Lung (tissue), 12 donors: Measurements from ENCODE around the gene GADD45G. TPM values are rescaled to one million over a fixed set of nuclear protein-coding genes. Genes with fewer than 3 reads are reported as not detected.
A peak's percentile ranks its signal among the peaks of the same experiment; 100 is the strongest.

Experiments
- ATAC-seq: fragments of 200-7000 bp; cut with Tn5 transposase; one replicate; pipeline ENCODE4 v1.9.1; 2020; ENCODE audit warnings: moderate number of reproducible peaks; ENCODE audit not compliant: insufficient read depth, low FRiP score
- DNase-seq, 3 donors: peaks; one replicate each; pipeline ENCODE4 v3.0.0-alpha.2; 2013 to 2017
- H3K27ac ChIP-seq, 2 donors: one replicate each; pipeline ENCODE4 v1.5.1; 2013; ENCODE audit warnings: mild to moderate bottlenecking in 2 of 2, moderate library complexity in 2 of 2, control low read depth in 1 of 2, inconsistent platforms in 1 of 2, low read depth in 1 of 2, low read length in 1 of 2
- H3K27me3 ChIP-seq, 3 donors: one replicate each; pipeline ENCODE4 v1.5.1; 2013; ENCODE audit warnings: low read length in 2 of 3; ENCODE audit not compliant: control insufficient read depth in 3 of 3, insufficient read depth in 3 of 3
- H3K36me3 ChIP-seq, 4 donors: one replicate each; pipeline ENCODE4 v1.5.1; 2013; ENCODE audit warnings: low read length in 4 of 4, mild to moderate bottlenecking in 1 of 4, moderate library complexity in 1 of 4; ENCODE audit not compliant: control insufficient read depth in 4 of 4, insufficient read depth in 4 of 4
- H3K4me1 ChIP-seq, 5 donors: one replicate each; pipeline ENCODE4 v1.5.1; 2013; ENCODE audit warnings: low read length in 5 of 5, mild to moderate bottlenecking in 2 of 5, moderate library complexity in 1 of 5; ENCODE audit not compliant: control insufficient read depth in 5 of 5, insufficient read depth in 5 of 5
- H3K4me3 ChIP-seq: one replicate; pipeline ENCODE4 v1.5.1; 2013; ENCODE audit warnings: mild to moderate bottlenecking, control low read depth, moderate library complexity
- H3K9ac ChIP-seq, 2 donors: one replicate each; pipeline ENCODE4 v1.5.1; 2013; ENCODE audit warnings: low read length in 2 of 2, control low read depth in 1 of 2; ENCODE audit not compliant: insufficient read depth in 1 of 2
- H3K9me3 ChIP-seq, 4 donors: one replicate each; pipeline ENCODE4 v1.5.1; 2013; ENCODE audit warnings: low read length in 3 of 4, mild to moderate bottlenecking in 1 of 4, moderate library complexity in 1 of 4; ENCODE audit not compliant: control insufficient read depth in 4 of 4, insufficient read depth in 3 of 4
- CTCF ChIP-seq: IDR thresholded peaks from 2 replicates; pipeline ENCODE4 v1.5.1; 2012; ENCODE audit warnings: mild to moderate bottlenecking; ENCODE audit errors: control extremely low read depth, extremely low read depth
- WGBS, 2 donors: extraction: QIAGEN DNeasy Blood & Tissue Kit; methylation state at CpG; one replicate each; pipeline ENCODE4 v1.1.7; 2013; 5-methylcytosine and 5-hydroxymethylcytosine counted together
- polyA plus RNA-seq, 2 donors: library from polyadenylated mRNA; stranded (reverse); fragments of 200-250 nt; gene quantifications; one replicate each; pipeline ENCODE4 v1.2.1, GENCODE V29; 2013
- total RNA-seq, 2 donors: library from RNA; depleted of rRNA in 1 of 2; stranded (reverse); fragments of >200 nt in 1 of 2; gene quantifications; one replicate each; pipeline ENCODE4 v1.2.1, GENCODE V29; 2014 to 2021
- donor health status: control.
- donor health status: control.
- donor health status: Bipolar disorder and iron deficiency.
- donor health status: healthy.
- donor health status: DM: yes; HTN: yes; CAD: no.

Gene GADD45G
- total and polyA plus RNA-seq, 4 donors, result 9.9 to 70.3 (median 33.5) TPM

- H3K4me3 ChIP-seq, result no peak overlapping the region
- H3K36me3 ChIP-seq, result no peaks in the 10 kb centered on the region
- DNase-seq, result peak in 1 of 3 donors; percentile 9
- 79 to 81% methylated on average over 15 of the region's 15 CpGs for WGBS, 2 donors
- ATAC-seq, result no peak
- no peak overlapping the region for H3K27ac ChIP-seq
- H3K9me3 ChIP-seq, result no peaks in the 10 kb centered on the region
- H3K4me1 ChIP-seq, result peaks cover 0 to 27% (median 4%) of the 10 kb centered on the region in 5 donors
- no peak overlapping the region for H3K9ac ChIP-seq
- no peaks in the 10 kb centered on the region for H3K27me3 ChIP-seq
- TF ChIP-seq CTCF, result no peak
Measured at GRCh38 chr9:89647366-89648128, 42.7 kb downstream of the GADD45G start.

- Histone ChIP-seq H3K36me3 (no peaks in the 10 kb centered on the region), H3K4me1 (peaks cover 0 to 27% (median 4%) of the 10 kb centered on the region in 5 donors), H3K27ac (no peak overlapping the region), H3K9me3 (no peaks in the 10 kb centered on the region), H3K4me3 (no peak overlapping the region), H3K9ac (no peak overlapping the region), H3K27me3 (no peaks in the 10 kb centered on the region)
- no peak for TF ChIP-seq CTCF
- peak in 1 of 3 donors; percentile 11 for DNase-seq
- no peak for ATAC-seq
- WGBS, 2 donors, result 74 to 77% methylated on average over 11 of the region's 11 CpGs
Measured at GRCh38 chr9:89648247-89649000, 43.6 kb downstream of the GADD45G start.

GRCh38 chr9:89649039-89649691 is 44.4 kb downstream of the GADD45G start:
- Histone ChIP-seq H3K4me3 (no peak overlapping the region), H3K36me3 (no peaks in the 10 kb centered on the region), H3K27ac (no peak overlapping the region), H3K9me3 (no peaks in the 10 kb centered on the region), H3K9ac (no peak overlapping the region), H3K4me1 (peaks cover 0 to 27% (median 4%) of the 10 kb centered on the region in 5 donors), H3K27me3 (no peaks in the 10 kb centered on the region)
- DNase-seq (peak in 1 of 3 donors; percentile 1), ATAC-seq (no peak)
- no peak for TF ChIP-seq CTCF
- 92 to 95% methylated on average over 8 of the region's 8 CpGs for WGBS, 2 donors
